DMS153 (cell line): Measurements from ENCODE around the gene HDGFL2.

Experiments
- DNase-seq: peaks from one replicate; lab custom pipeline; 2025; lab: John Stamatoyannopoulos, UW

Gene HDGFL2

GRCh38 chr19:4471403-4472173 lies 509 bp upstream of the HDGFL2 start:
- peak; percentile 100 for DNase-seq

DNA sequence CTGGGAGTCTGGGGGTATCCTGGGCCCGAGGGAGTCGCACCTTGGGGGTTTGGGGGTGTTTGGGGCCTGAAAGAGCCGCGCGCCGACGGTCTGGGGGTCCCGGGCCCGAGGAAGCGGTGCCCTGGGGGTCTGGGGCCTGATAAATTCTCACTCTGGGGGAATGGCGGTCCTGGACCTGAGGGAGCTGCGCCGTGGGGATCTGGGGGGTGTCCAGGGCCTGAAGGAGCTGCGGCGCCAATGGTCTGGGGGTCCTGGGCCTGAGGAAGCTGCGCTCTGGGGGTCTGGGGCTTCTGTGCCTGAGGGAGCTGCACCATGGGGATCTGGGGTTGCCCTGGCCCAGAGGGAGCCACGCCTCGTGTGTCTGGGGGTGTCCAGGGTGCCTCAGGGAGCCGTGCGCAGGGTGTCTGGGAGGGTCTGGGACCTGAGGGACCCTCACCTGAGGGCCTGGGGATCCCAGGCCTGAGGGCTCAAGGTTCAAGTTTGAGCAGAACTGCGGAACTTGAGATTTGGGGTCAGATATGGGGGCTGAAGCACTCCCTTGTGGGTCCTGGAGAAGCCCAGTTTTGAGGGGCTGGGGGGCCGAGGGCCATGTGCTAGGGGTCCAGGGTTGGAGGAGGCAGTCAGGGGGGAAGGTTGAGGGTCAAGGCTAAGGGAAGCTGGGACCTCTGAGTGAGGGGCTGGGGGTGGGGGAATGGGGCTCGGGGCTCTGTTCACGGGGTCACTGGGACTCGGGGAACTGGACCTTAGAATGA lies 1.1 kb downstream of the HDGFL2 start:
- no peak for DNase-seq

DNA sequence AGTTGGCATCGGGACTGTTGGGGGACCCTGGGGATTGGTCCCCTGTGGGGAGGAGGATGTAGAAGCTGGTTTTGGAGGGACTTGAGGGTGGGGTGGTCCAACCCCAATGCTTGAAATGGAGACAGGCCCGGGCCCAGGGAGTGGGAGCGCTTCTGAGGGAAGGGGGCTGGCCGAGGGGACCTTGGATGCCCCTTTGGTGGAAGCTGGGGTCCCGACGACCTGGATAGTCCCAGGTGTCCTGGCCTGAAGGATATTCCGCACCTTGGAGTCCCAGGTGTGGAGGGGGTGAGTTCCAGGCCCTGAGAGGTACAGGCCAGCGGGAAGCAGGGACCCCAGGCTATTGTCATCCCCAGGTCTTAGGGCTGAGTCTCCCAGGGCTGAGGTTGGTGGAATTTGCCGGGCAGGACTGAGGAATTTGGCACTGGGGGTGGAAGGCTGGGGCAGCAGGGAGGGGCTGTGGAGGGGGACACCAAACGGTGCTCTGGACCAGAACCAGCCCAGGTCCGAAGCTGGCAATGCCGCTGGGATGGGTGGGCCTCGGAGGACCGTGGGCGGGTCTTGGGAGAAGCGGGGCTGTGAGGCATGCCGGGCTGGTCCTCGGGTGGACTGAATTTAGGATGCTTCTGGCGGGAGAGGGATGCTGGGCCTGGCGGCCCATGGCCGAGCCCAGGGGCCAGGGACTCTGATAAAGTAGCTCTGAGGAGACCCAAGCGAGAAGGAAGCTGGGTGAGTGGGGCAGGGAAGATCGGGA lies 1.8 kb downstream of the HDGFL2 start:
- no peak for DNase-seq

- DNase-seq = peak; percentile 55
Measured at GRCh38 chr19:4474514-4475022, 2.5 kb downstream of the HDGFL2 start.

DNA sequence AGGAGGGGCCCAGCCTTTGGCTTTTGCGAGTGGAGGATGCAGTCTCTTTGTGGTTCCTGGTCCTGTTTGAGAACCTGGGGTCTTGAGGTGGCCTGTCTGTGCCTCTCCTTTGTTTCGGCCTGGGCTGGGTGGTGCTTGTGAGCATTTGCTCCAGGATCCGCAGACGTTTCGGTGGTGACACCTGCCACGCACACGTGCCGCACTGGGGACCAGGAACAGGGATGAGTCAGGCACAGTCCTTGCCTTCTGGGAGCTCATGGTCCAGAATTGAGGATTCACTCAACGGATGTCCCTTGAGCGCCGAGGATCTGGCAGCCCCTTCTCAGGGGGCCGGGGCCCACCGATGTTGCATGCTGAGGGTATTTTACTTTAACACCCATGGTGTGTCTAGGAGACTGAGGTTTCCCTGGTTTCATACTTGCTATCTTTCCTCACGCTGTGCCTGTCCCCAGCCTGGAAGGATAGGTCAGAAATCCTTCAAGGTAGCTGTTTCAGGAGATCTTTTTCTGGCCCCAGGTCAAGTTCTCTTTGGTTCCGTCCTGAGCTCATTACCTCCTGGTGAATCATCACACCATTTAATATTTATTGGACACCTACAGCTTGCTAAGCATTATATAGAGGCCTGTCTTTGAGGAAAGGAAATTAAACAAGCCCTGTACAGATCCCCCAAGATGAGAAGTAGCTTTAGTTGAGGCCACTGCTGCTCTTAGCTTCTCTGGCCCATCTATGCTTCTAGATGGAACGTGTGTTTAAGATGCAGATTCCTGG lies 5.1 kb downstream of the HDGFL2 start:
- no peak for DNase-seq

DNA sequence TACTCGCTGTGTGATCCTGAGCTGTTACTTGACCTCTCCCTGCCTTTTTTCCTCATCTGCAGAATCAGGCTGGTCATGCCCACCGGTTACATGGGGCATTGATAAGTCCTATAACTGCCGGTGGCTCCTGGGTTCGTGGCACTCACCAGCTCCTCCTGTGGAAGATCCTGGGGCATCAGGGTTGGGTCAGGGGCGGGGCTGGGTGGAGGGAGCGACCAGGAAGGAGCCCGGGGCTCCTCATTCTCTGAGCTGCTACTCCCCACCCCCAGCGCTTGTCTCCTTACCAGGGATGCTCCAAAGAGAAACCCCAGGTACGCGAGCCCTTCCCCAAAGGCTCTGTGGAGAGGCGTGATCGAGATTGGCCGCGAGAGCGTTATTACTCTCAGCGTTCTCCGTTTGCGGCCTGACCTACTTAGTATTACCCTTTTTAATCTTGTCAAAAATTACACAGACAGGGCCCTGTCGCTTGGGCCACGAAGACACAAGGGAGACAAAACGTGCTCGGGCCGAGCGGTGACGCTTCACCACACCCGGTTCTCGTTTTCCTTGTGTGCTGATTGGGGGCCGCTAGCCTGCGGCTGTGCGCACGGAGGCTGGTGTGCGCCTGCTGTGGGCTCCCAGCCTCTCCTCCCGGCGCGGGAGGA lies 10.7 kb downstream of the HDGFL2 start:
- no peak for DNase-seq

DNA sequence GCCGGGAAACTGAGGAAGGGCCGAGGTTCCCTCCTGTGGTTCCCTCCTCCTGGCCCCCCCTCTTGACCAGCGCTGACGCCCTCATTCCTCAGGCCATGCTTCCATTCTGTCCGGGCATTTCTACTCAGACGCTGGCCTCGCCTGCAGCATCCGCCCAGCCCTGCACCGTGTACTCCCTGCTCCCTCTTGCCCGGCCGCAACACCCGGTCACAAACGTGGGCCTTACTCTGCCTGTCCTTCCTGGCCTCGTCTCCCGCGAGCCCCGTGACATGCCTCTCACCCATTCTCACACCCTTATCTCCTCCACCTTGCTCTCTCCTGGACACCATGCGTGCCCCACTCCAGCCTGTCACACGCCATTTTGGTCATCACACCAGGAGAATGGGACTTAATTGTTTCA lies 11.3 kb downstream of the HDGFL2 start:
- no peak for DNase-seq

DNA sequence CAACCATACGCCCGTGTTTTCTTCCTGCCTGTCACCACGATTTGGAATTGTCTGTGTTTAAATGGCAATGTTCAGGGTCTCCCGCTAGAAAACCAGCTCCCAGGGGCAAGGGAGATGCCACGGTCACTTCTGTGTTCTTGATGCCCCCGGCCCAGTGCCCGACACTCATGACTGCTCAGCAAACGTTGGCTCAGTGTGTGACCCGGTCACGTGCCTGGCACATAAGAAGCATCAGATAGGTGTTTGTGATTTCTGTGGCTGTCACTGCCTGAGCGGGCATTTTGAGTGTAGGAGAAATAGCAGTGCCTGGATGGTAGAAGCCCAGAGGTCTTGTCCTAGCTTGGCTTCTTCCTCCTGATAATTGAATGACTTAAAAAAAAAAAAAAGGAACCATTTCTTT lies 15.5 kb downstream of the HDGFL2 start:
- no peak for DNase-seq

- no peak for DNase-seq
Measured at GRCh38 chr19:4488496-4488895, 16.4 kb downstream of the HDGFL2 start.

- no peak for DNase-seq
Measured at GRCh38 chr19:4491446-4491845, 19.3 kb downstream of the HDGFL2 start.

DNA sequence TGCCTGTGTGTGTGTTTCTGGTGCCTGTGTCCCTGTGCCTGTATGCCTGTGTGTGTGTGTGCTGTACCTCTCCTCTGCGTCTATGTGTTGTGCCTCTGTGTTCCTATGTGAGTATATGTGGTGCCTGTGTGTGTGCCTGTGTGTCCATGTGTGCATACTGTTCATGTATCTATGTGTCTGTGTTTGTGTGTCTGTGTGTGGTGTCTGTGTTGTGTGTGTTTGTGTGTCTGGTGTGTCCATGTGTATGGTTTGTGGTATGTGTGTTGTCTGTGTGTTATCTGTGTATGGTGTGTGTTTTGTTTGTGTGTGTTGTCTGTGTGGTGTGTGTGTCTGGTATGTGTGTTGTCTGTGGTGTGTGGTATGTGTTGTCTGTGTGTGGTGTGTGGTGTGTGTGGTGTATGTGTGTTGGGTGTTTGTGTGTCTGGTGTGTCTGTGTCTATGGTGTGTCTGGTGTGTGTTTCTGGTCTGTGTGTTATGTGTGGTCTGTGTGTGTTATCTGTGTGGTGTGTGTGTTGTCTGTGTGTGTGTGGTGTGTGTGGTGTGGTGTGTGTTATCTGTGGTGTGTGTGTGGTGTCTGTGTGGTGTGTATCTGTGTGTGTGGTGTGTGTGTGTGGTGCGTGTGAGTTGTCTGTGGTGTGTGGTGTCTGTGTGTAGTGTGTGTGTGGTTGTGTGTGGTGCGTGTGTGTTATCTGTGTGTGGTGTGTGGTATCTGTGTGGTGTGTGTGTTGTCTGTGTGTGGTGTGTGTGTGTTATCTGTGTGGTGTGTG lies 20.4 kb downstream of the HDGFL2 start:
- no peak for DNase-seq

GRCh38 chr19:4493104-4493928 lies 21.2 kb downstream of the HDGFL2 start:
- DNase-seq = no peak

- DNase-seq = no peak
Measured at GRCh38 chr19:4493929-4494690, 22.0 kb downstream of the HDGFL2 start.

- DNase-seq = no peak
Measured at GRCh38 chr19:4494691-4495064, 22.6 kb downstream of the HDGFL2 start.

GRCh38 chr19:4495471-4495870 lies 23.4 kb downstream of the HDGFL2 start:
- DNase-seq = no peak

- DNase-seq = no peak
Measured at GRCh38 chr19:4496304-4496703, 24.2 kb downstream of the HDGFL2 start.

DNA sequence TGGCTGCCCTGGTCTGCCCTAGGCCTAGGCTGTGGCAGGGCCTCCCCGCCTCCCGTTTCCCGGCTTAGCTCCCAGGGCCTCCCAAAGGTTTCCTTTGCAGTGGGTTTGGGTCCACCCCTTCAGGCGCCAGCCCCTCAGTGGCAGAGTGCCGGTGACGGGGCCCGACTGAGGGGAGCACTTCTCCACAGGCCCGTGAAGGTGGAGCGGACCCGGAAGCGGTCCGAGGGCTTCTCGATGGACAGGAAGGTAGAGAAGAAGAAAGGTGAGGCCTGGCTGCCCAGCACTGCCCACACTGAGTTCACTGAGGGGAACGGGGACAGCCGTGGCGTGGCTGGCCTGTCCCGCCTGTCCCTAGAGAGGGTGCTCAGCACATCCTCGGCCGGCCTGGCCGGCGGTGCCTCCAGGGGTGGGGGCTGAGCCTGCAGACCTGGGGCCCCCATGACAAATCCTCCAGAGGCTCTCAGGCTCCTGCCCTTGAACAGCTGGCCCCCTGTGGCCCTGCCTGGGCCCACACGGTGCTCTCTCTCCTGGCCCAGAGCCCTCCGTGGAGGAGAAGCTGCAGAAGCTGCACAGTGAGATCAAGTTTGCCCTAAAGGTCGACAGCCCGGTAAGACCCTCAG lies 25.8 kb downstream of the HDGFL2 start:
- DNase-seq = no peak

GRCh38 chr19:4498694-4499093 lies 26.6 kb downstream of the HDGFL2 start:
- DNase-seq = no peak
